HepG2 (cell line): ENCODE data around the gene CAMSAP3. TPM values are rescaled to one million over a fixed set of nuclear protein-coding genes. Genes with fewer than 3 reads are reported as not detected.
A peak's percentile ranks its signal among the peaks of the same experiment; 100 is the strongest.

Experiments used
- ARNTL ChIP-seq: sonication (generic); formaldehyde crosslinking; IDR thresholded peaks from 2 replicates; pipeline ENCODE4 v1.4.0; 2020; ENCODE audit warnings: mild to moderate bottlenecking, missing genetic modification reagents
- ELF1 ChIP-seq: sonication (generic); formaldehyde crosslinking; IDR thresholded peaks from 2 replicates; pipeline ENCODE4 v1.4.0; 2020; ENCODE audit warnings: missing genetic modification reagents
- KAT2B ChIP-seq: fragments of 150-350 bp; IDR thresholded peaks from 2 replicates; pipeline ENCODE4 v1.6.1; 2014; ENCODE audit warnings: low read depth, low read length, borderline replicate concordance
- KLF11 ChIP-seq: IDR thresholded peaks from 2 replicates; pipeline ENCODE4 v1.6.1; 2016; ENCODE audit warnings: missing compliant biosample characterization
- KLF6 ChIP-seq: IDR thresholded peaks from 2 replicates; pipeline ENCODE4 v1.8.0; 2016; ENCODE audit warnings: missing biosample characterization, missing genetic modification reagents
- SPEN ChIP-seq: sonication (generic); formaldehyde crosslinking; IDR thresholded peaks from 2 replicates; pipeline ENCODE4 v1.5.1; 2020; ENCODE audit warnings: low read depth, mild to moderate bottlenecking, missing genetic modification reagents
- ZBTB40 ChIP-seq, 2 experiments: fragments of 450-650 bp in 1 of 2; sonication (generic) in 1 of 2; formaldehyde crosslinking in 1 of 2; IDR thresholded peaks; 2 replicates each; pipeline versions ENCODE4 v1.6.1 to v1.8.0; 2016 to 2022; ENCODE audit warnings: antibody characterized with exemption in 1 of 2, mild to moderate bottlenecking in 1 of 2, missing genetic modification reagents in 1 of 2
- ZNF101 ChIP-seq: sonication (generic); formaldehyde crosslinking; IDR thresholded peaks from 2 replicates; pipeline ENCODE4 v1.4.0; 2020; ENCODE audit warnings: mild to moderate bottlenecking, low read depth, missing genetic modification reagents, borderline replicate concordance
- ZNF225 ChIP-seq: sonication (generic); formaldehyde crosslinking; IDR thresholded peaks from 2 replicates; pipeline ENCODE4 v1.4.0; 2020; ENCODE audit warnings: mild to moderate bottlenecking, missing genetic modification reagents
- ZNF275 ChIP-seq: sonication (generic); formaldehyde crosslinking; IDR thresholded peaks from 2 replicates; pipeline ENCODE4 v1.8.0; 2022; ENCODE audit warnings: missing genetic modification reagents, mild to moderate bottlenecking, inconsistent platforms, borderline replicate concordance
- ZNF512B ChIP-seq: sonication (generic); formaldehyde crosslinking; IDR thresholded peaks from 2 replicates; pipeline ENCODE4 v1.5.1; 2020; ENCODE audit warnings: missing genetic modification reagents, mild to moderate bottlenecking, borderline replicate concordance
- ZNF557 ChIP-seq: sonication (generic); formaldehyde crosslinking; IDR thresholded peaks from 2 replicates; pipeline ENCODE4 v1.4.0; 2020; ENCODE audit warnings: missing genetic modification reagents
- ZNF564 ChIP-seq: sonication (generic); formaldehyde crosslinking; IDR thresholded peaks from 2 replicates; pipeline ENCODE4 v1.8.1; 2023; ENCODE audit warnings: mild to moderate bottlenecking, missing genetic modification reagents
- ZNF678 ChIP-seq: sonication (generic); formaldehyde crosslinking; IDR thresholded peaks from 2 replicates; pipeline ENCODE4 v1.4.0; 2020; ENCODE audit warnings: mild to moderate bottlenecking, missing genetic modification reagents
- polyA plus RNA-seq, 8 experiments: library from polyadenylated mRNA; depleted of rRNA in 3 of 8; stranded (reverse) in 7 of 8; unstranded in 1 of 8; fragments of >200 nt; fragmentation: Illumina TruSeq in 4 of 8; extraction: Trizol in 4 of 8; gene quantifications; 2 replicates each; pipeline versions ENCODE4 v1.2.1 to v1.2.3, GENCODE V29; 2011 to 2016; ENCODE audit warnings: low read depth in 4 of 8, missing spikeins in 1 of 8, mixed read lengths in 1 of 8; ENCODE audit not compliant: insufficient read depth in 1 of 8
- total RNA-seq, 5 experiments: library from RNA; depleted of rRNA; stranded (reverse); fragments of >200 nt; fragmentation: Illumina TruSeq; extraction: Trizol; gene quantifications; 2 replicates each; pipeline ENCODE4 v1.2.3, GENCODE V29; 2016; ENCODE audit warnings: low read depth in 1 of 5

The CAMSAP3 gene
- total and polyA plus RNA-seq, 2 of the 13 experiments (the other 11 are each of a cell fraction or from before 2014, with no cell fraction given): 10.8 to 11.8 TPM

GRCh38 chr19:7562646-7563393, 32.8 kb upstream of the CAMSAP3 start (continued):
- TF ChIP-seq ZBTB40 (IDR thresholded peaks at IDR 0.05) (no peak), ZBTB40 (CRISPR knock-in tag; IDR thresholded peaks at IDR 0.05) (peak; percentile 90), KLF6 (CRISPR knock-in tag) (peak; percentile 99), KAT2B (no peak), ZNF564 (CRISPR knock-in tag) (peak; percentile 81; the same call in 1 of the 2 replicates), ELF1 (0 out of 2 replicates have a peak, but pooled peaks have one; percentile 22), ZNF275 (CRISPR knock-in tag) (peak; percentile 79; the same call in 1 of the 2 replicates), ZNF101 (peak; percentile 72; the same call in 1 of the 2 replicates), ZNF512B (no peak), ARNTL (CRISPR knock-in tag) (peak; percentile 89), KLF11 (CRISPR knock-in tag) (peak; percentile 99), ZNF678 (CRISPR knock-in tag) (peak; percentile 88; the same call in 1 of the 2 replicates), ZNF225 (CRISPR knock-in tag) (peak; percentile 91; the same call in 1 of the 2 replicates), SPEN (peak; percentile 80; the same call in 1 of the 2 replicates), ZNF557 (CRISPR knock-in tag) (peak; percentile 99)
